Measurements from ENCODE around the gene IL23R.
A peak's percentile ranks its signal among the peaks of the same experiment; 100 is the strongest.

IL23R gene

DNA sequence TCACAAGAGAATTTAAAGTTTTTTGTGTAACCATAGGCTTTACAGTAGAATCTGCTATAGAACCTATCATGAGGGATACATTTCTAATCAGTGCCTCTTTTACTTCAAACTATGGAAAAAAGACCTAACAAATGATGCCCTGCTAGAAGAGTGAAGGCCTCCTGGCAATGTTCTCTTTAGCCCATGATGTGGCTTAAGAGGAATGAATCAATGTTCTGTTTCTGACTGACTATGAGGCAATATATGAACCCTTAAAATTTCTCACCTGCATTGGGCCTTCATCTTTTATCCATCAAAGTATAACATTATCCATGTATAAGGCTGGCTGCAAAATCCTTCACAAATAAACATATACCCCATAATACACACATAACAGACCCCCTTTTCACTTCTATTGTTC, 75.8 kb downstream of the IL23R start:
- DNase-seq (ENCODE audit: low read depth in 2 of 2), result no peak

DNA sequence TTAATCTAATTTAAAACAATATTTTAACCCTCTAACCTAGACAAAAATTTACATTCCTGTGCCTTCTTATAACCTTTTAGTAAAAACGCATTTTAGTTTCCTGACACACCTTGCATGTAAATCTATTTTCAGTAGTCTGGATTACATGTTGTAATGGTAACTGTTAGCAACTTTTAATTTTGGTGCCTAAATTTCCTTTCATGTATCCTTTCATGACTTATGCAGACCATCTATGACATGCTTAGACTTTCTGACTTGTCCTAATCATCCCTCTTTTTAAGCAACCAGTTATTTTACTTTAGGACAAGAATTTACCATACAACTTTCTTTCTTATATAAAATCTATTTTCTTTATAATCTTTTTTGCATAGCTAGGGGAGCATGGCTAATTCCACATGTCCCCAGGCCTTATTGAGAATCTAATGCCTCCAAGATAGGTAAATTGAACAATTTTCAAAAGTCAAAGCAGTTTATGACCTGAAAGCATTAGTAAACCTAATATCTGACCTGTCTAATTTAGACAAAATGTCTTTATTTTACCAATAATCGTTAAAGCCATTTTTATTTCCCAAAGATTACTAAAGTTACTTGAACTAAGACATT, 83.9 kb downstream of the IL23R start:
- DNase-seq (ENCODE audit: low read depth in 2 of 2), result no peak

DNA sequence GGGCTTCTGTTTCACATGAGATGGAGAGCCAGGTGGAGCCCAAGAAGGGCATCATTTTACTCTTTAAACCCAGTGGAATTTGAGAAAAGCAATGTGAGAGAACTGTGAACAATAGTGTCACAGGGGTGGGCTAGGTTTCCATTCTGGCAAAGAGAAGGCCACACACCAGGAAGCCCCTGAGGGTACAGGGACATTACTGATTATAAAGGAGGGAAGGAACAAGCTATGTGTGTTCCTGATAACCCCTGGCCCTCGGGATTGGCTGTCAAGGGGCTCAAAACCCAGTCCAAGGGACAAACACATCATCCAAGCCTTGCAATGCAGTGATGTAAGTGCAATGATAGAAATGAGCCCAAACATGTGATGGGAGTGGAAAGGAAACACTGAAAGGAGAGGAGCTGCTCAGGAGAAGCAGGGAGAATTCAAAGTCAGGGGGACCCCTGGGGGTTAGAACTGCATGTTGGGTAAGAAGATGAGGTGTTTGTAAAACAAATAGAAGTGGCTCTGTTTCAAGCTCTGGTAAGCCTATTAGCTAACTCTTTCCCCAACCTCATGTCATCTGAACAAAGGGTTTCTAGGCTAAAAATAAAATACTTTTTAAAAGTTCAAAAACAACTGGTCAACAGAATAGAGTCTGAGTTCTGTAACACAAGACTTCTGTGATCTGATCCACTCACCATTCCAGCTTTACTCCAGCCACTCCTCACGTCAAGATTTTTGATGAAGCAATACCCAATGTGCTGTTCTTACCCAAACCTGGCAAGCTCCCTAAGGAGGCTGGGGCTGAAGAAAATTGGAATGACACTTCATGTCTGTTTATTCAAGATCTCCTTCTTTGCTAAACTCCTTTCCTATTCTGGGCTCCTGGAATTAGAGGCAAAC, 90.3 kb downstream of the IL23R start:
- DNase-seq (ENCODE audit: low read depth in 2 of 2), result no peak

DNA sequence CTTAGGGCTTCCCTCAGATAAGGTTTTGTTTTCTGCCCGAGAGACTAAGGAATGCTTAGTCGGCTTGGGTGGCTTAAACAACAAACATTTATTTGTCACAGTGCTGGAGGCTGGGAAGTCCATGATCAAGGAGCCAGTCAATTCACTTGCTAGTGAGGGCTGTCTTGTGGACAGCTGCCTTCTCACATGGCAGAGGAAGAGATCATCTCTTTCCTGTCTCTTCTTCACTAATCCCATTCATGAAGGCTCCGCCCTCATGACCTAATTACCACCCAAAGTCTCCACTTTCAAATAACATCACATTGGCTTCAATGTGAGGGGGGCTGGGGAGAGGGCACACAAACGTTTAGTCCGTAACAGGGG, 90.9 kb downstream of the IL23R start:
- no peak for DNase-seq (ENCODE audit: low read depth in 2 of 2)

DNA sequence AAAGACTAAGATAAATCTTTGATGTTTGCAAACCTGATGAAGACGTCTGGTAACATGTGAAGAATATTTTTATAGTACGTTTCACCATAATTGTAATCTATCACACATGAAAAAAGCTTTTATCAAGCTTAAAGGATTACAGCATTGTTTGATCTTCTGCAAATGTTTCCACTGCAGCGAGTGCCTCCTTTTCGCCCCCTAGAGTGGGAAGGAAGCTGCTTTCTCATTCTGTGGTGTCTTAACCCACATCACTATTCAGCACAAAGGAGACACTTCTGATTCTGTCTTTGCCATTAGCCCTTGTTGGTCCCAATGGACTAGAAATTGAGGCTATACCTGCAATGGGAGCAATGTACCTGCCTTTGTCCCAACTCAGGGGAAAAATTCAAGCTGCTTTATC, 95.4 kb downstream of the IL23R start:
- DNase-seq (ENCODE audit: low read depth in 2 of 2), result peak in 1 of 2 donors; percentile 1

DNA sequence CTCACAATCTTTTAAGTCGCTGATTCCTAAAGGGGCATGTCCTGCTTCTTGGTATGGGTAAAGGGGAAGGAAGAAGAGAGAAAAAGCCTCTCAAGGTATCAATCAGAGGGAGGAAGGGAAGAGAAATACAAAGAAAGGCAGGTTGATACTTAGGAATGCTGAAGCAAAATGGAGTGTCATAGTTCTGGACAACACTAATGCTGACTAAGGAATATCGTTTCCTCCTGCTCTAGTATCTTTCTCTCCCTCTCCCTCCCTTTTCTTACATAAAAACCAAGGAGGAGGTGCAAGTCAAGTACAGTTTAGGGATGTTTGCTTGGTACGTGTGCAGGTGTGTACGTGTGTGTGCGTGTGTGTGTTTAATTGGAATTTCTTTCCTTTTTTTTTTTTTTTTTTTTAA, 96.5 kb downstream of the IL23R start:
- DNase-seq (ENCODE audit: low read depth in 2 of 2), result no peak

DNA sequence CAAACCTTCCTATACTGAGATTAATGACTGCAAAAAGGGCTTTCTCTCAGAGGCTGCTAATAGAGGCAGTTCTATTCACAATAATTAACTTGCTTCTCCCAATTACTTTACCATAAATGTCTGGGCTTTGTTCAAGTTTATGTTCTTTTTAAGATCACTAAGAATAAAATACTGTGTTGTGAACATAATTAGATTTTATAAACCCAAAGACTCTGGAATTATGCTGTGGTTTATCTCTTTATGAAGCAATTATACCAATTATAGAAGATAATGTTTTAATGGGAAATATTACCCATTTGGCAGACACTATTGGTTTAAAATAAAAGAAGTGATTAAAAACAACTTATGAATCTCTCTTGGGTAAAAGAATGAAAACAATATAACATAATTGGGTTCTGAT, 97.9 kb downstream of the IL23R start:
- no peak for DNase-seq (ENCODE audit: low read depth in 2 of 2)

DNA sequence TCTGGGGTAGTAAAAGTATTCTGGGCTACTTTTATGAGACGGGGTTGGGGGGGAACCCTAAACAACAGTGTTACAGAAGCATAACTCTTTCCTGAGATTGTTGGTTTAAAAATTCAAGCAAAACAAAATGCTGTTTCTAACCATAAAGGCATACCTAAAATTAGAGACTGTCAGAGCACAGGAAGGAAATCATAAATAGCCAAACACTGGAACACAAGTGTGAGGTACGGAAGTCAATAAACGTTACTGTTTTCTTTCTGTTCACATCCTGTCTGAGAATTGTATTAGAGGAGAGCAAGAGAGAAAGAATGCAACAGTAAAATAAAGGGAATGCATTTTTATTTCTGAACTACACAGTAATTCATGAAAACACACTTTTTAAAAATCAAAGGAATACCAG, 98.6 kb downstream of the IL23R start:
- no peak for DNase-seq (ENCODE audit: low read depth in 2 of 2)

DNA sequence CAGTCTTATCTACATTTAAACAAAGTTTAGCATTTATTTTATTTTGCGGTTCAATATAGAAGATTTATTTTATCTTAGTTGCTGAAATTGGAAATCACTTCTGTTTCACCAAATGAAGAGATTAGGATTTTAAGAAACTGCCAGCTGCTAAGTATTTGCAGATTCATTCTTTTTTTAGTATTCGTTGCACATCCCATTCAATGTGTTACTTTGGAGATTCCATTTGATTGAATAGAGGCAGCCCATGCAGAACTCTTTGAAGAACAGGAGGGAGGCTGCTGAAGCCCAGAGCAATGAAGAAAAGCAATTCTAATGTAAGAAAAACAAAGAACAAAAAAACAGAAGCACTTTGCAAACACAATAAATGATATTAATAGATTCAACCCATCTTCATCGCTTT, 102.8 kb downstream of the IL23R start:
- DNase-seq (ENCODE audit: low read depth in 2 of 2), result no peak

DNA sequence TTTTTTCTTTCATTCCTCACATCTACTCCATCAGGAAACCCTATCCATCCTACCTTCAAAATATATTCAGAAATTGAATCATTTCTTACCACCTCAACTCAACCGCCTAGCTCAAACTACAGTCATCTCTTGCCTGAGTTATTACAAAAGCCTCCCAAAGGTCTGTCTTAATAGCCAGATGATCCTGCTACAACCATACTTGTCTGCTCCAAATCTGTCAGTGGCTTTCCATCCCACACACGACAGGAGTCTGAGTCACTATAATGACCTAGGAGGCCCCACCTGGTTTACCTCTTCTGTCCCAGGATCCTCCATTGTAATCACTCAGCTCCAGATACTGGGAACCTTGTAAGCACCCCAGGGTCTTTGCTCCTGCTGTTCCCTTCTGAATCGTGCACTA, 104.3 kb downstream of the IL23R start:
- no peak for DNase-seq (ENCODE audit: low read depth in 2 of 2)

DNA sequence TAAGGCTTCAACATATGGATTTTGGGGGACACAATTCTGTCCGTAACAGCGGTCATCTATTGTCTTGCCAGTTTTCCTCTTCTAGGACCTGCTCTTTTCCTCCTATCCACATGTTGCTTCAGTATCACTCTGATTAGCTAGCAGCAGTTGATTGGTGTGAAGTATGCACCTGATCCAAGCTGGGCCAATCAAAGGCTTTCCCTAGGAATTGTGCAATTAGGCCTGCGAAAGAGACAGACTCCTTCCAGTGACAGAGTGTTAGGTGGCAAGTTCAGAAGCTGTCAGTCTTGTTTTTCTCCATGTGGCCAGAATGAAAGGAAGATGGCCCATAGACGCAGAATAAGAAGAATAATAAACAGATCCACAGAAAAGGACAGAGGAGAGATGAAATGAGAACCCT, 107.3 kb downstream of the IL23R start:
- DNase-seq (ENCODE audit: low read depth in 2 of 2), result no peak

DNA sequence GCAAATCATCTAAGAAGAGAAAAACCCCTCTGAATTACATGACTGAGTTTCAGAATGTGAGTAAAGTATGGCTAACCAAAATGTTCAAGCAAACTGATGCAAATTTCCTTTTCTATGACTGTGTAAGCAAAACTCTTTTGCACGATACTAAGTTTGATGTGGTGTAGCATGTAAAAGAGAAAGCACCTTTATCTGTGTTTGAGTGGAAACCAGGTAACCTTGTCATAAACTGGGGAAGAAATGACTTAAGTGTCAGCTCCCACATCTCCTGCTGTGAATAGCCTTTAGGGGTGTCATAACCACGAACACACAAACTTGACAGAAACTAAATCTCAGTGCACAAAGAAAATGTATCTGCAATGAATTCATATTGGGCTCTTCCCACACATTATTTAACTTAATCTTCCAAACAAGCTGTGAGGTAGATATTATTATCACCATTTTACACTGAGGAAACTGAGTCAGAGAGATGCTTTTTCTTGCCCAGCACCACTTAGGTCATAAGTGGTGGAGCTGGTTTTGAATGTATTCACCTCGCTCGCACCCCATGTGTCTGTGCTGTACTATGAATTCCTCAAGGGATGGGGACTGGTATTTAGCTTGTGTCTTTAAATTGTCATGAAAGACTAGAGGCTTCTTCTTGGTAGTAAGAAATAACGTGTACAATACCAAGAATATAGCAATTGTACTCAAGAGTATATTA, 108.5 kb downstream of the IL23R start:
- DNase-seq (ENCODE audit: low read depth in 2 of 2), result no peak

DNA sequence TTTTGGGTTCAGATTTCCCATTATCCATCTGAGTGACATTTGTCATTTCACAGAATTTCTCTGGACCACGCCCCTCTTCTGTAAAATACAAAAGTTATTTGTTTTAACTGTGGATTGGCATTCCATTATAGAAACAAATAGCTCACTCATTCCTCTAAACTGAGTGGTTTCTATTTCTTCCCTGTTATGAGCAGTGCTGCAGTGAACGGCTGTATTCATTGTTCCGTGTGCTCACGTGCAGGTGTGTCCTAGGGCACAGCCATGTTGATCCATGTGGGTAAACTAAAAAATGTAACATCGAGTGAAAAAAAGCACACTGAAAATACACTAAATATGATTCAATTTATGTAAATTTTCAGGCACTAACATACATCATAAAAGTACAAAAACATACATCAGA, 114.4 kb downstream of the IL23R start:
- no peak for DNase-seq (ENCODE audit: low read depth in 2 of 2)

DNA sequence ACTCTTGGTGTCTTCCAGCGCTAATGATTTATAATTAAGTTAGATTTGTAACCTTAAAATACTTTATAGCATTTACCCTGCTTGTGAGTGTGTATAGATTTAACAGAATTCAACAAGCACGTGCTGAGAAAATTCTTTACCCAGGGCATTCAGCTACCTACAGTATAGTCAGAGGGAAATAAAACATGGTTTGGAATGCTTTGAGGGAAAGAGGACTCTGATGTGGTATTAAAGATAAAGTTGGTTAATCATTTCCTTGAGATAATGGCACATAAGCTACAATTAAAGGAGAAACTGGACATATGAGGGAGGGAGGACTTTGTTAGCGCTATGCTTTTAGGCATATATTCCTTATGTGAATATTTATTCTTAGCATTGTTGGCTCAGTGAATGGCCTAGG, 115.0 kb downstream of the IL23R start:
- DNase-seq (ENCODE audit: low read depth in 2 of 2), result no peak

DNA sequence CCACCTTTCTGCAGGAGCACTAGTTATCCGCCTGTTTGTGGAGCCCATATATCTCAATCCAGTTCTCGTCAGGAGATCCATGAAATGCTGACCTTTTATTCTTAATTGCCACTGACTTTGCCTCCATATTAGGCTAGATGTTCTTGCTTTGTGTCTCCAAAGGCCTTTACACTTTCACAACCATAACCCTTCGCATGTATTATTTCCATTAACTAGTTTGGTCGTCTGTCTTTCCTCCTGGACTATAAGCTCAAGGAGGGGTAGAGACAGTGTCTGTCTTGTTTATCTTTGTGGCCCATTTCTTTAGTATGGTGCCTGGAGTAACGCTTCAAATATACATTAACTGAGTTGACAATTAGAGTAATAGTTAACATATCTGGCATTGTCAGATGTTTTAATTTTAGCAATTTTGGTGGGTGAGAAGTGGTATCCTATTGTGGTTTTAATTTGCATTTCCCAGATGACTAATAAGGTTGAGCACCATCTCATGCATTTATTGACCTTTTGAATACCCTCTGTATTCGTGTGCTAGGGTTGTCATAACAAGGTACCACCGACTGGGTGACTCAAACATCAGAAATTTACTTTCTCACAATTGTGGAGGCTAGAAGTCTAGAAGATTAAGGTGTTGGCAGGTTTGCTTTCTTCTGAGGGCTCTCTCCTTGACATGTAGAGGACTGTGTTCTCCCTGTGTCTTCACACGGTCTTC, 119.7 kb downstream of the IL23R start:
- DNase-seq (ENCODE audit: low read depth in 2 of 2), result no peak

DNA sequence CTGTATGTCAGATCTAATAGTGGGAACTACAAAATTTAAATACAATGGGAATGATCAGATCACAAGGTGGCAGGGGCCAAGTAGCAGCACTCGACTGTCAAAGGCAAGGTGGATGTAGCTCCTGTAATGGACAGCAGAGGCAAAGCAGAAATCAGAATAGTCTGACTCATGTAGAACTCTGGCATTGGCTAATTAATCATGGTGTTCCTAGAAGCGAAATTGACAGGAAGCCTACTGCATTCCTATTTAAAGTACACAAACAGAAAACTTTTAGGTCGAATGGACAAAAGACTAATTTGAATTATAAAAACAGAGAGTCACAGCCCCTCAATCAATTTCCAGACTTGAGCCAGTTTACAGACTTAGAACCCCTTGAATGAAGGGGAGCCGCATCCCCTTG, 124.0 kb downstream of the IL23R start:
- DNase-seq (ENCODE audit: low read depth in 2 of 2), result no peak

DNA sequence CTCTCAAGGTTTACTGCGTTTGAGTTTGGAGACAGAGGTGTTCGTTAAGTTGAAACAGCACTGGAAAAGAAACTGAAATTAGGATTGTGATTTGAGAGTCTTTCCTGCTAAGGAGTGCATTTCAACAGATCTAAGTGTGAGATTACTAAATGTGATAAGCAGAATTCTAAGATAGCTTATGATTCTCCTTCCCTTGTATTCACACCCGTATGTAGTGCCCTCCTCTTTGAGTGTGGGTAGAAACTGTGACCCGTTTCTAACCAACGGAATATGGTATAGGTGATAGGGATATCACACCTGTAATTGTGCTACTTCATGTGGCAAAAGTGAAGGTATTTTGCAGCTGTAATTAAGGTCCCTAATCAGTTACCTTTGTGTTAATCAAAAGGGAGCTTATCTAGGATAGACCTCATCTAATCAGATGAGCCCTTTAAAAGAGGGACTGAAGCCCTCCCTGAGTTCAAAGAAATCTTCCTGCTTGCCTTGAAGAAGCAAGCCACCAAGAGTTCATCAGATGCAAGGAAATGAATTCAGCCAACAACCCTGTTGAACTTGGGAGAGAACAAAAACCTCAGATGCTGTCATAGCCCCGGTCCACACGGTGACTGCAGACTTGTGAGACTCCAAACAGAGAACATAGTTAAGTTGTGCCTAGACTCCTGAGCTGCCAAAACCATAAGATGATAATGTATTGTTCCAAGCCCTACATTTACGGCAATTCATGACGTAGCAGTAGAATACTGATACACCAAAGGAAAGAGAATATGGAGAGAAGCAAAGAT, 128.8 kb downstream of the IL23R start:
- no peak for DNase-seq (ENCODE audit: low read depth in 2 of 2)

DNA sequence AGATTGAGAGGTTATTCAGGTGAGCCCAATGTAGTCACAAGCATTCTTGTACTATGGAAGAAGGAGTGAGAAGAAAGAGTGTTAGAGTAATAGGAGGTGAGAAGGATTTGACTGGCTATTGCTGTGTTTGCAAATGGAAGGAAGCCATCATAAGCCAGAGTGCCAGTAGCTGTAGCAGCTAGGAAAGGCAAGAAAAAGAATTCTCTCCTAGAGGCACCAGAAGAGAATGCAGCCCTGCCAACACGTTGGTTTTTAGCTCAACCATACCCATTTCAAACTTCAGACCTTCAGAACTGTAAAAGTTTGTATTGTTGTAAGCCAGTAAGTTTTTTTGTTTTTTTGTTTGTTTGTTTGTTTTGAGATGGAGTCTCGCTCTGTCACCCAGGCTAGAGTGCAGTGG, 132.5 kb downstream of the IL23R start:
- no peak for DNase-seq (ENCODE audit: low read depth in 2 of 2)

DNA sequence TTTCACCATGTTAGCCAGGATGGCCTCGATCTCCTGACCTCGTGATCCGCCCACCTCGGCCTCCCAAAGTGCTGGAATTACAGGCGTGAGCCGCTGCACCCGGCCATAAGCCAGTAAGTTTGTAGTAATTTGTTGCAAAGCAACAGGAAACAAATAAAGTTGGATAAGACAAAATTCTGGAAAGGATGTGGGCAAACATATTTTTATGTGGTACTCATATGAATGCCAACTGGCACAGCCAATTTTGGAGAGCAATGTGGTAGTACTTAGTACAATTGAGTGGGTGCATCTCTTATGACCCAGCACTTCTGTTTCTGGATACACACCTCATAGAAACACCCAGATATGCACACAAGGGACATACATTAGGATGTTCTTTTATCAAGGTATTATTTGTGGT, 133.0 kb downstream of the IL23R start:
- DNase-seq (ENCODE audit: low read depth in 2 of 2), result no peak

DNA sequence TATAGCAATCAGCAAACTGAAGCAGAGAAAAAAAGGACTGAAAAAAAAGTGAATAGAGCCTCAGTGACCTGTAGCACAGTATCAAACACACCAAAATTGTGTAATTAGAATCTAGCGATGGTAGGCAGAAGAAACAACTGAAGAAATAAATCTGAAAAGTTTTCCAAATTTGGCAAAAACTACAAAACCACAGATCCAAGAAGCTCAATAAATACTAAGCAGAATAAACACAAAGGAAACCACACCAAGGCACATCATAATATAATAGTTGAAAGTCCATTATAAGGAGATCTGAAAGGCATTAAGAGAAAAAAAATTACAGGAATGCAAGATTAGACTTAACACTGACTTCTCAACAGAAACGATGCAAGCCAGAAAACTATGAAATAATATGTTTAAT, 134.3 kb downstream of the IL23R start:
- no peak for DNase-seq (ENCODE audit: low read depth in 2 of 2)

DNA sequence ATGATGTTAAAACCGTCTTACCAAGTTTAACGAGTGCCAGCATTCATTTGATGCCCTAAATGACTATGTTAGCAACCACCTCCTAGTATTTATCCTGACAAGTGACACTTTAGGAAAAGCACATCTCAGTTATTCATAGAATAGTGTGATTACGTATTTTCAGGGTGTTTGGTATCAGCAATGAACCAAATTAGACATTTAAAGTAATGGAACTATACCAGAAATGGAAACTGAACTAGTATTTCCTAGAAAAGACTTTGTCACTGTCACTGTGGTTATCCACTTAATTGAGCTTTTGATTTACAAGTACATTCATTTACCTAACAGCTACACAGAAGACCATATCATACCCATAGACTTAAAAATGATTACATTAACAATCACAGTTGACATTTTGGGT, 137.8 kb downstream of the IL23R start:
- DNase-seq (ENCODE audit: low read depth in 2 of 2), result no peak

DNA sequence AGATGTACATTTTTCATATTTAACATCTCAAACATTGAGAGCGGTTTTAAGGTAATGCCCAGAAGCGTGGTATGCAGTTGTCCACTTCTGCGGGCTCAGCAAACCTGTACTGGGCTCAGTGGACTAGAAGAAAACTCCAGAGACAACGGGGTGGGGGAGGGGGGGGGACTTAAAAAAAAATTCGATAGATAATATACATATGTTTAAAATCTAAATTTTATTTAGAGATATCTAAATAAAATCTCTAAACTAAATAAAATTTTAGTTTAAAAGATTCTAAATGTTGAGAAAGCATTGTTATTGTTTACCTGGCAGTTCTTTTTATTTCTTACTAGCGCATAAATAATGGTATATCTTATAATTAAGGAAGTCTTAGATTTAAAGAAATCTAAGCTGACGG, 140.3 kb downstream of the IL23R start:
- DNase-seq (ENCODE audit: low read depth in 2 of 2), result no peak

Data from stimulated activated CD8-positive, alpha-beta memory T cell treated with anti-CD3 and anti-CD28 coated beads, Interleukin-2, amount 100 ng/mL, for 1 hour (primary cell).